Measurements from ENCODE around the gene F11R. TPM values are rescaled to one million over a fixed set of nuclear protein-coding genes. Genes with fewer than 3 reads are reported as not detected.
A peak's percentile ranks its signal among the peaks of the same experiment; 100 is the strongest.

F11R gene
- total and polyA plus RNA-seq, 2 of the 13 experiments (the other 11 are each of a cell fraction or from before 2014, with no cell fraction given): 95.8 to 105 TPM

- TF ChIP-seq DPF2 (CRISPR knock-in tag; IDR thresholded peaks at IDR 0.05; ENCODE audit: borderline replicate concordance, low read depth) (no peak), ZNF33A (CRISPR knock-in tag; IDR thresholded peaks at IDR 0.05; ENCODE audit: borderline replicate concordance) (no peak), PHF21A (CRISPR knock-in tag; IDR thresholded peaks at IDR 0.05) (0 out of 2 replicates have a peak, but pooled peaks have one; percentile 45), YEATS4 (CRISPR knock-in tag; IDR thresholded peaks at IDR 0.05; ENCODE audit: borderline replicate concordance) (no peak; the same call in 1 of the 2 replicates), SMAD1 (CRISPR knock-in tag; IDR thresholded peaks at IDR 0.05; ENCODE audit: borderline replicate concordance, low read depth) (0 out of 2 replicates have a peak, but pooled peaks have one; percentile 33), IRF2 (CRISPR knock-in tag; IDR thresholded peaks at IDR 0.05) (0 out of 2 replicates have a peak, but pooled peaks have one; percentile 24), MAZ (IDR thresholded peaks at IDR 0.05; ENCODE audit: borderline replicate concordance, low read depth, low read length) (peak; percentile 59; the same call in 1 of the 2 replicates), MAZ (CRISPR knock-in tag; IDR thresholded peaks at IDR 0.05; ENCODE audit: low read depth) (peak; percentile 88), KIAA2018 (CRISPR knock-in tag; IDR thresholded peaks at IDR 0.05; ENCODE audit: borderline replicate concordance) (no peak), RERE (CRISPR knock-in tag; IDR thresholded peaks at IDR 0.05; ENCODE audit: low read depth) (no peak), ZMYM2 (CRISPR knock-in tag; IDR thresholded peaks at IDR 0.05) (0 out of 2 replicates have a peak, but pooled peaks have one; percentile 22), ZMYM3 (CRISPR knock-in tag; IDR thresholded peaks at IDR 0.05) (no peak), NKX3-1 (CRISPR knock-in tag; IDR thresholded peaks at IDR 0.05) (0 out of 2 replicates have a peak, but pooled peaks have one; percentile 39), ZNF230 (CRISPR knock-in tag; IDR thresholded peaks at IDR 0.05) (peak; percentile 63; the same call in 1 of the 2 replicates)
Measured at GRCh38 chr1:161045736-161046604, 25.0 kb upstream of the F11R start, which contains the start of gene USF1 (continued).

All from HepG2 (cell line).